Spleen (tissue), 11 donors: ENCODE measurements around the gene ABI3. TPM values are rescaled to one million over a fixed set of nuclear protein-coding genes. Genes with fewer than 3 reads are reported as not detected.

Experiments used
- DNase-seq: peaks from one replicate; pipeline ENCODE4 v3.0.0-alpha.2; 2020
- H3K27ac ChIP-seq, 8 donors: fragments of 200-600 bp; sonication (generic) in 7 of 8; 1 replicate in 4 of 8; 2 replicates in 4 of 8; pipeline versions ENCODE4 v1.5.0 to v1.8.0; 2016 to 2021; ENCODE audit warnings: inconsistent platforms in 4 of 8, mild to moderate bottlenecking in 4 of 8, moderate library complexity in 1 of 8
- H3K27me3 ChIP-seq, 7 donors: fragments of 200-600 bp; sonication (generic) in 6 of 7; replicated peaks in 1 of 7; 1 replicate in 4 of 7; 2 replicates in 3 of 7; pipeline versions ENCODE4 v1.5.0 to v1.8.0; 2016 to 2021; ENCODE audit warnings: inconsistent platforms in 3 of 7, mild to moderate bottlenecking in 1 of 7
- H3K36me3 ChIP-seq, 6 donors: fragments of 200-600 bp; sonication (generic) in 5 of 6; 1 replicate in 4 of 6; 2 replicates in 2 of 6; pipeline versions ENCODE4 v1.5.0 to v1.8.0; 2016 to 2021; ENCODE audit warnings: inconsistent platforms in 2 of 6
- H3K4me1 ChIP-seq, 6 donors: fragments of 200-600 bp; sonication (generic) in 5 of 6; 1 replicate in 3 of 6; 2 replicates in 3 of 6; pipeline versions ENCODE4 v1.5.0 to v1.8.0; 2016 to 2021; ENCODE audit warnings: inconsistent platforms in 3 of 6
- H3K4me3 ChIP-seq, 8 donors: fragments of 200-600 bp; sonication (generic) in 7 of 8; 1 replicate in 4 of 8; 2 replicates in 4 of 8; pipeline versions ENCODE4 v1.5.0 to v1.8.0; 2016 to 2021; ENCODE audit warnings: inconsistent platforms in 4 of 8, mild to moderate bottlenecking in 4 of 8, moderate library complexity in 2 of 8
- H3K9me3 ChIP-seq, 8 donors: fragments of 200-600 bp; sonication (generic) in 7 of 8; 1 replicate in 4 of 8; 2 replicates in 4 of 8; pipeline versions ENCODE4 v1.5.0 to v1.8.0; 2016 to 2021; ENCODE audit warnings: inconsistent platforms in 4 of 8
- CTCF ChIP-seq, 11 experiments: fragments of 200-600 bp in 7 of 11; fragments of 450-650 bp in 4 of 11; sonication (generic) in 4 of 11; IDR thresholded peaks in 8 of 11; conservative IDR thresholded peaks in 3 of 11; 1 replicate in 7 of 11; 2 replicates in 4 of 11; pipeline versions ENCODE4 v1.4.0 to v1.8.0; 2016 to 2021; ENCODE audit warnings: antibody characterized with exemption in 11 of 11, inconsistent platforms in 4 of 11, mild to moderate bottlenecking in 1 of 11
- POLR2A ChIP-seq, 3 donors: fragments of 450-650 bp; IDR thresholded peaks; one replicate each; pipeline ENCODE4 v1.5.1; 2017; ENCODE audit warnings: antibody characterized with exemption in 3 of 3, mild to moderate bottlenecking in 1 of 3
- POLR2AphosphoS5 ChIP-seq, 3 donors: sonication (generic); formaldehyde crosslinking; IDR thresholded peaks; one replicate each; pipeline ENCODE4 v1.5.1; 2017; ENCODE audit warnings: antibody characterized with exemption in 3 of 3
- WGBS, 5 donors: extraction: QIAGEN DNeasy Blood & Tissue Kit in 3 of 5; methylation state at CpG; one replicate each; pipeline versions ENCODE4 v1.1.5 to v1.1.7; 2013 to 2018; 5-methylcytosine and 5-hydroxymethylcytosine counted together
- intact Hi-C: fragments of 100-400 bp; cut with DNase I; formaldehyde crosslinking; loops from one replicate; pipeline ENCODE4 v1.15.0; 2023; ENCODE audit warnings: low total_unique reads
- polyA plus RNA-seq, 3 donors: library from polyadenylated mRNA; stranded (reverse); fragments of 200-250 nt; gene quantifications; one replicate each; pipeline ENCODE4 v1.2.1, GENCODE V29; 2013
- total RNA-seq, 7 donors: library from RNA; depleted of rRNA in 3 of 7; stranded (reverse); fragments of >200 nt in 3 of 7; fragmentation: NEBNext Ultra II Directional in 4 of 7; extraction: Animal tissue kit (Norgen Biotek cat#: 25700) in 4 of 7; gene quantifications; one replicate each; pipeline versions ENCODE4 v1.1.0 to v1.2.1, GENCODE V29; 2016 to 2021
- donor health status: healthy with polysubstance abuse.
- donor health status: DM: no; HTN: no; CAD: no; lungs with moderate emphysema.
- donor health status: DM: no; HTN: no; CAD: no.
- donor health status: Bipolar disorder and iron deficiency.
- donor health status: healthy.
- donor health status: DM: no; HTN: no; CAD: no.
- donor health status: DM: yes; HTN: yes; CAD: no.

The ABI3 gene
- total and polyA plus RNA-seq, 10 donors = 51.3 to 121 (median 82.3) TPM

- H3K9me3 ChIP-seq = no peaks in the 10 kb centered on the region
- H3K4me1 ChIP-seq = peaks cover 34 to 90% (median 64%) of the 10 kb centered on the region in 6 donors
- TF ChIP-seq POLR2AphosphoS5 (IDR thresholded peaks at IDR 0.05) (peak in 2 of 3 donors; percentile 41 to 77), CTCF (IDR thresholded peaks at IDR 0.05 in 8 of 11, conservative IDR thresholded peaks at IDR 0.05 in 3 of 11) (peak; percentile 74 to 94 (median 88)), POLR2A (IDR thresholded peaks at IDR 0.05) (no peak)
- intact Hi-C loops = loop anchor here (2.0 kb wide), 1 partner anchor 47 kb away; no protein-coding TSS in a partner anchor
- no peak overlapping the region for H3K4me3 ChIP-seq
- peak overlapping the region in 2 of 8 donors; percentile 13 to 43 for H3K27ac ChIP-seq
- peak; percentile 94 for DNase-seq
- H3K27me3 ChIP-seq = peaks cover 0 to 50% (median 13%) of the 10 kb centered on the region in 7 donors
- H3K36me3 ChIP-seq = peaks cover 0 to 42% (median 2%) of the 10 kb centered on the region in 6 donors
- WGBS, 5 donors = 19 to 29% (median 19%) methylated on average over 5 of the region's 5 CpGs
These were observed 17.1 kb downstream of the ABI3 start for GRCh38 chr17:49227436-49228261.

- Histone ChIP-seq H3K9me3 (no peaks in the 10 kb centered on the region), H3K4me1 (peaks cover 18 to 79% (median 48%) of the 10 kb centered on the region in 6 donors), H3K27ac (peak overlapping the region in 1 of 8 donors; percentile 92), H3K27me3 (peaks cover 0 to 35% (median 8%) of the 10 kb centered on the region in 7 donors), H3K36me3 (peaks cover 0 to 26% (median 0%) of the 10 kb centered on the region in 6 donors), H3K4me3 (peak overlapping the region in 5 of 8 donors; percentile 56 to 78 (median 62))
- TF ChIP-seq CTCF (IDR thresholded peaks at IDR 0.05 in 8 of 11, conservative IDR thresholded peaks at IDR 0.05 in 3 of 11) (no peak), POLR2AphosphoS5 (IDR thresholded peaks at IDR 0.05) (no peak), POLR2A (IDR thresholded peaks at IDR 0.05) (no peak)
- intact Hi-C loops = no loop called here
- no peak for DNase-seq
- WGBS, 5 donors = 63 to 81% (median 69%) methylated on average over 6 of the region's 6 CpGs
These were observed 18.7 kb downstream of the ABI3 start for GRCh38 chr17:49229076-49229804.

- intact Hi-C loops = no loop called here
These were observed 19.5 kb downstream of the ABI3 start for GRCh38 chr17:49229805-49230600.

More at GRCh38 chr17:49229805-49230600, 19.5 kb downstream of the ABI3 start:
- peak; percentile 85 for DNase-seq
- Histone ChIP-seq H3K27me3 (peaks cover 0 to 27% (median 1%) of the 10 kb centered on the region in 7 donors), H3K27ac (peak overlapping the region in 4 of 8 donors; percentile 57 to 92 (median 81)), H3K36me3 (peaks cover 0 to 19% (median 0%) of the 10 kb centered on the region in 6 donors), H3K4me3 (peak overlapping the region; percentile 52 to 78 (median 62)), H3K4me1 (peaks cover 14 to 79% (median 41%) of the 10 kb centered on the region in 6 donors), H3K9me3 (no peaks in the 10 kb centered on the region)
- TF ChIP-seq CTCF (IDR thresholded peaks at IDR 0.05 in 8 of 11, conservative IDR thresholded peaks at IDR 0.05 in 3 of 11) (no peak), POLR2AphosphoS5 (IDR thresholded peaks at IDR 0.05) (peak; percentile 30 to 75 (median 52))
- WGBS, 5 donors = 10 to 16% (median 12%) methylated on average over 31 to 36 of the region's 36 CpGs
